IPS DF 4.7 (cell line): ENCODE measurements around the gene DEPDC1.
"Not testable (repeated sequence)": the region's sequence is repeated elsewhere in the genome, so short reads cannot be mapped to it uniquely, and the experiment has no call there.

Source experiments
- DNase-seq: peaks from one replicate; pipeline ENCODE4 v3.0.0-alpha.2; 2013; ENCODE audit warnings: low spot score; ENCODE audit errors: extremely low read depth

DEPDC1 gene

DNA sequence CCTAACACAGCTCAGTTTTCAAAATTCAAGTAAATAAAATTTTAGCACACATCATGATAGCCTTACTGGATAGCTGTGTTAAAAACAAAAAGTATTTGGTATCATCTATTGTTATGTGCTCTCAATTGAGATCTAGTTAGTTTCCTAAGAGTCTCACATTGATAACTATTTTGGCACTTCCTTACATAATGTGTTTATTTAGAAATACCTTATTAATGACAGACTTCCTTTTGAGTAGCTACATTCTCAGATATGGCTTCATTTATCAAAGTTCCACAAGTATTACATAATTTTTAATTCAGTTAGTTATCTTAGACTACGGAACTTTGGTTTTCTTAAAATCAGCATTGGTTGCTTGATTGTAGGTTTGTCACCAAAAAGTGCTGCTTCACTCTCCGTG is 20.3 kb downstream of the DEPDC1 start:
- not testable (repeated sequence) for DNase-seq

DNA sequence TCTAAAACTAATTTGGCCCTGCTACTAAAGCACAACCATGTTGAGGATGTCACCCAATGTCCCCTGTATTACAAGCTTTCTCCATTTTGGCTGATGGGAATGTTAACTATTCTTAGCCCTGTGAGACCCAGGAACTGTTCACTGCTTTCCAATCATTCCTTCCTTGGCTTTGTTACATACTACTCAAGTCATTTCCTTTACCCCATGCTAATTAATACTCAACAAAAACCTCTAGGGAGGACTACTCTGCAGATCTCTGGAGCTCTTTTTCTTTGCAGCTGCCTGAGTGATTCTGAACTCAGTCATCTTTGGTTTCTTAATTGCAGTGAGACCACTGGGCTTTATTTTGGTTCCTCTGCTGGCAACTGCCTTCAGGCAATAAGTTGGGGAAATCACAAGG is 23.8 kb downstream of the DEPDC1 start:
- DNase-seq: no peak

DNA sequence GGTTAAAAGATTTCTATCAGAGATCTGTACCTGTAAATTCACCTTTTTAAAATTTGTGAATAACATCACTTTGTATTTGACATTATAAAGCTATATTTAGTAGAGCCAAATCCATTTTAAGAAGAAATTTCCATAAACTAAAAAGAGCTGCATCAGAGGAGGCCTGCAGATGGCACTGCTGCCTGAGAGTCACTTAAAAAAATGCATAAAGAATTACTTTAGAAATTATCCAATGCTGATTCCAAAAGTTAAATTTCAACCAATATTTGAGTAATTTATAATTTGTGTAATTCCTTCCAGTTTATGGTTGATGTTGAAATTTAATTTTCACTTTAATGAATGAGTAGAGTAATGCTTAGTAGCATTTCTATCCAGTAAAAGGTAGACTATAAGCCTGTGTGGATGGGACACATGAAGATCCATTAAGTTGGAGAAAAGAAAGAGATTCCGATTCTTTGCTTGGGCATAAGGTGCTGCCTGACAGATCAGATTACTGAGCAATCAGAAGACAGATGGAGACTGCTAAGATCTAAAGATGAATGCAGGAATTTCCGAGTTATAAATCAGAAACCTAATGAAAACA is 26.4 kb downstream of the DEPDC1 start:
- DNase-seq: no peak

DNA sequence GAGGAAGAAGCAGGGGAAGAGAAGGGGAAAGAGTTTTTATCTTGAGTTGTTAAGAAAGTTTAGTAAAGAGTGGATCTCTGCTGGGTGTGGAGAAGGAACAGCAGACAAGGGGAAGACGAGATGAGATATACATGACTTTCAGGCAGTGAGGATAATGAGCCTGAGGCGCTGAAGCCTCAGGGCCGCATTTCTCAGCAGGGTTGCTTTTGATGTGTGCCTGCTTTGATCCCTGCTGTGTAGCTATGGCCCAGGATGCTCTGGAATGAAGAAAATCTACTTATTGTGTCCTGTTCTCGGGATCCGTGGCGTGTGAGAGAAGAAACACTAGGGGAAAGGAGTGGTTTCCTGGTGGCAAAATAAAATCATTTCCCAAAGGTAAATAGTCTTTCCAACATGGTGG is 32.0 kb downstream of the DEPDC1 start:
- DNase-seq: no peak

DNA sequence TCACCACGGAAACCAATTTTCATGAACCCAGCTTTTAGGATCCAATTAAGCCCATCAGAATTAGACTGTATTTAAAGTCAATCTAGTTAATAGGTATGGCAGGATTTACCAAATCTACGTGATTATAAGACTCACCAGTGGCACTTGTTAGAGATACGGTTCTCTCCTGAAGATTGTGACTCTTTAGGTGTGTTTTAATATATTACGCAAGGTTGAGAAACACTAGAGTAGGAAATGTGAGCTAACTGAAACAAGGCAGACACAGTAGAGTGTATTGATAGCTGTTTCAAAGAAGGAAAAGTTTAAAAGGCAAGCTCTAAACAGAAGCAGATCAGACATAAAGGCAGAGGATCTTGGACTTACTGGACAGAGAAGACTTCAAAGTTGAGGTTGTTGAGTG is 35.9 kb downstream of the DEPDC1 start:
- no peak for DNase-seq

DNA sequence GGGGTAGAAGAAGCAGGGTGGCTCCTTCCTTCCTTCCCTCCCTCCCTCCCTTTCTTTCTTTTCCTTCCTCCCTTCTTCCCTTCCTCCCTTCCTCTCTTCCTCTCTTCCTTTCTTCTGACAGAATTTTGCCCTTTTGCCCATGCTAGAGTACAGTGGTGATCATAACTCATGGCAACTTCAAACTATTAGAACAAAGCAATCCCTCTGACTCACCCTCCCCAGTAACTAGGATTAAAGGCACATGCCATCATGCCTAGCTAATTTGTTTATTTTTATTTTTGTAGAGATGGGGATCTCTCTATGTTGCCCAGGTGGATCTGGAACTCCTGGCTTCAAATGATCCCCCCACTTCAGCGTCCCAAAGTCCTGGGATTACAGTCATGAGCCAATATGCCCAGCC is 37.1 kb downstream of the DEPDC1 start:
- no peak for DNase-seq

DNA sequence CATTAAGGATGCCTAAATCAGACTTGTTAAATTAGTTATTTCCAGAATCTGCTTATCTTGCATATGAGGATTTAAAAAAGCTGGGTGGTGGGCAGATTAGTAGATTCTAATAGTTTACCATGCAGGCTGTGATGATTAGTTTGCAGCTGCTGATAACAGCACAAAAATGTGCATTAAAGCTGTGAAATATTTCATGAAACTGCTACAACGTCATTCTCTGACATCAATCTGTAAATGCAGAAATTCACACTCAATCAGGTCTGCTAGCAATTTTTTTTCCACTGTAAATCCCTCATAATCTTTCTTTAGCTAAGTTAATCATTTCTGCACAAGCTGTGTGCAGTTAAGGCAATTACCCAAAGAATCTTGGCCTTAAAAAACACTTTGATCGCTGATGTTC is 37.8 kb downstream of the DEPDC1 start:
- no peak for DNase-seq

DNA sequence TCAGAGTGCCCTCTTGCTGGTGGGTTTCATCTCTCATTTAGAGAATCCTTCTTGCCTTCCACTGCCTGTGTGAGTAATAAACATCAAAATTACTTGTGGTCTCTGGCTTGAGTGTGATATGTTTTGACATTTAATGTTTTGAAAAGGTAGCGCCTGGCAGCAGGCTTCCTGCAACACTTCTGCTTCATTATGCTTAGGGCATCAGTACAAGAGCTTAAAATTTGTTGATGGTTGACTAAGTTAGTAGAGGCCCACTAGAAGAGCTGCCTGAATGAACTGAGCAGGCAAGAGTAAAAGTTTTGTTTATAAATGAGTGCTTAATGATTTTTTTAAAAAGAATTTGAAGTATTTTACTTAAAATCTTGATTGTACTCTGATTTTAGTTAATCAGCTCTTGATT is 40.7 kb downstream of the DEPDC1 start:
- no peak for DNase-seq

DNA sequence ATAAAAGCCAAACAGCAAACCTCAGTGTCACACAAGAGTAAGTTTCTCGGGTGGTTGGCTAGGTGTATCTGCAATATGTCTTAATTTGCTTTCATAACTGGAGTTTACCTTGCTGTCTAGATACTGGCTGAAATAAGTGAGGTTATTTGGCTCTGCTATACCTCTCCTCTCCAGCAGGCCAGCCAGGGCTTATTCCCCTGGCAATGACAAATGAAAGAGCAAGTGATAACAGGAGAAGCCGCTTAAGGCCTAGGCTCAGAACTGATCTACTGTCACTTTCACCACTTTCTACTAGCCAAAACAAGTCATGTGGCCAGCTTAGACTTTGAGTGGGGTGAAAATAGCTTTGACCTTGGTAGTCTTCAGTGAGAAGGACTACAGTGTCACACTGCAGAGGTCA is 42.3 kb downstream of the DEPDC1 start:
- DNase-seq: no peak

DNA sequence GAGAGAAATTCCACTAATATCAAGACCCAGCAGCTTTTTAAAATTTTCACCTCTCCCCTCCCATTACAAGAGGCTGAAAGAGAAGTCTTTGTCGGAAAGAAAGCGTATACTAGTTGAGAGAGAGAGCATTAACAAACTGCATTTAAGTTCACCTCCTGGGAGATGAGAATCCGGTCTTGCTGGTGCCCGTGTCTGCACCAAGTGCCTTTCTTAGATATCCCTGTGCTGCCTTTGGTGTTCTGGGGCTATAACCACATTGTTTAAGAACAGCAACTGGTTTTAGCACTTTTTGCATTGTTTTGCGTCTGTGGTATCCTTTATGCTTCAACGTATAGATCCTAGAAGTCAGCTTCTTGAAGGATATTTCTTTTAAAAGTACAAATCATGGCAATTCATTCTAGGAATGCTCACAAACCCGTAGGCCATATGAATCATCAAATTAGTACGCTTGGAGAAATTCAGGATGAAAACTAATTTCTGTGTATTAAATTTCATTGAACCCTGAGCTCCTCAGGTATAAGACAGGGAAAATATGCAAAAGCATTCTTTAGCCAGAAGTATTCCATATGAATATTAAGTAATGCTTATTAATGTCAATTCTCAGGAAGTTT is 43.7 kb downstream of the DEPDC1 start:
- no peak for DNase-seq

DNA sequence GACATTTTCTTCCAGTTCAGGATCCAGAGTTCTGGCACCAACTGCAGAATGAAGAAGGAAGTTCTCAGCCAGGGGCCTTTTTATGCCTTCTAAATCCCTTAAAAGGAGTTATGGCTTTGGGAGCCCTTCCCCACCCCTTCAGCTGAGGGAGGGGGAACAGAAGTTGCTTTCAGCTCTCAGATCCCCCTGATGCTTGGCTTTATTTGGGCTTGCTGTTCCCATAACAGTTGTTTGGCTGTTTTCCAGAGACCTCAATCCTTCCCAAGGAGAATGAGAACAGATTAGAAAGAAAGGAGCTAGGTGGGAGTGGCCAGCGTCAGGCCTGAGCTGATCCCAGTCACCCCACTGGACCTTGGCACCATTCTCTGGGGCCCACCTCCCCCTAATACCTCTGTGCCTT is 47.0 kb downstream of the DEPDC1 start, which contains the start of gene RPE65:
RPE65 (minus strand) TSS at position 54 of the 400 bp plus-strand sequence; CDS start at position 5, 49 bp downstream.
- no peak for DNase-seq

DNA sequence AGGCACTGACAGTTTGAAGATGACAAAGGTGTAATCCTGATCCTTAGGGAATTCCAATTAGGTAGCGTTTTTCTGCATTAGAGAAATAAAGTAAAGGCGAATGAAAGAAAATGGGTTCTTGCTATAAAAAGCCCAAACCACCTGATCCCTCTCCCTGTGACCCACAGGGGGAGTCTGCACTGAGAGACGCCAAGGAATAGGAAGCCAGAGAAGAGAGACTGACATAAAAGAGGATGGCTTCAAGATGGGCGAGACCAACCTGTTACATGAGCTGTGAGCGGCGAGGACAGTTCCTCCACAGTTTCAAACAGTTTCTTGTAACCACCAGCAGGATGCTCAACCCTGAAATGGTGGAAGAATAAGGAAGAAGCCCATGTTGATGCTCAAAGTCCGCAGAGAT is 48.5 kb downstream of the DEPDC1 start:
- no peak for DNase-seq

DNA sequence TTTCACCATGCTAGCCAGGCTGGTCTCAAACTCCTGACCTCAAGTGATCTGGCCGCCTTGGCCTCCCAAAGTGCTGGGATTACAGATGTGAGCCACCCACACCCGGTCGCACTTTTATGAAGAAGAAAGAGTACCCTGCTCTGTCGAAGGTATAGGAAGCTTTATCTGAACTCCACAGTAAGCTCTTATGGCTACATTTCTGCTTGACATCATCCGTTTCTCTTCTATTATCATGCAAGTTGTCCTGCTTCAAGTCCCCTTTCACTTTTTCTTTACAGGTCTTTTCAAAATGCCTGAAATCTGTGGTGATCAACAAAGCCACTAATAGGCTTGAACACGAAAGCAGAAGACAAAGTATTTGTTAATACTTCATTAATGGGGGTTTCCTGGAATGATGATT is 51.2 kb downstream of the DEPDC1 start:
- DNase-seq: no peak

DNA sequence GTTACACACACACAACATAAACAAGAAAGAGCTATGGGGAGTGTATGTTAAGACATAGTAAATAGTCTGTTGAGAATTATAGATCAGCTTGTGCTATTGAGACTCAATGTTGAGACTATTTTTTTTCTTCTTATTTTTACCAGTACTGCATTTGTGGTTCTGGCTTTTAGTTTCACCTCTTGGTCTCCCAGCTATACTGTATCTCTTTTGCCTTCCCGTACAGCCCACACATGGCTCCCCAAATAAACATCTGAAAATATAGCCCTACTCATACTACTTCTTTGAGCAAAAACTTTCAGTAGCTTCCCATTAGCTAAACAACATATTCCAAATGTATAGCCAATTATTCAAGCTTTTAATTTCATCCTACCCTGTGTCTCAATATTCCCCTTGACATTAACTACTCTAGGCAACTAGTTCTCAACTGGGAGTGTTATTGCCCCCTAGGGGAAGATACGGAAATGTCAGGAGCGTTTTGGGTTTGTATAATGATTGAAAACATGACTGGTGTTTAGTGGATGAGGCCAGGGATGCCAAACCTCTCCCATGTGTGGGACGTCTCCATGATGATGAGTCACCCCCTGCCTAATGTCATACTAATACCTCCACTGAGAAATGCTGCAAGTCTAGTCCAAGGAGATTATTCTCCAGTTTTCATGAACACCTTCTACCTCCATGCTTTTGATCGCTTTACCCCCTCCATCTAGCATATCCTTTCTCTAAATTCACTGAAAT is 53.9 kb downstream of the DEPDC1 start:
- no peak for DNase-seq

DNA sequence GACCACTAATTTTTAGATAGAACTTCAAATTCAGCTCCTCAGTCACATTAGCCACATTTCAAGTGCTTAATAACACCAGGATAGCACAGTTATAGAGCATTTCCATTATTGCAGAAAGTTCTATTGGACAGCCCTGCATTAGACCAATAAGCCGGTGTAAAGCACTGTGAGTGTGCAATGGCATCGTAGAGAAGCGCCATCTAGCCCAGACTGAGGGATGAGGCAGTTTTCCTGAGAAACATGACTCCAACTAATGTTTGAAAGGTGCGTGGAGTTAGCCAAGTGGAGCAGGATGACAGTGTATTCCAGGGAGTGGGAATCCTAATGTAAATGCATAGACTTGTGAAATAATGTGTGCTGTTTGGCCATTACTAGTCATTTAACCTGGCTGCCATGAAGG is 54.9 kb downstream of the DEPDC1 start:
- DNase-seq: no peak

DNA sequence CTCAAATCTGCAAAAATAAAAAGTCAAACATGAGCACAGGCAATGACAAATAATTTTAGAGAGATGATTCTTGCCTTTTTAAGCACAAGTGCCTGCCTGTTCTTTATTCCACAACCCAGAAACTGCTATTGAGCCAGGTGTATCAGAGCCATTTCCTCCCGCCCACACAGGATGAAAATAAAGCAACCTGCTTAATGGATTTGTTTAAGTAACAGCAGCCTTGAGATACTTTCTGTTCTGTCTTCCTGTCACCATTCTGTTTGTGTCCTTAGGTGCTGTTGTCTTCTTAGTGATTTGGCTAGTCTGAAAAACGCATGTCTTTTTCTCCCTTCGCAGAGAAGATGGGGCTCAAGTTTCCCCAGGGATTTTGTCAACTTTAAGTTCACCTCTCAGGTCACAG is 58.6 kb downstream of the DEPDC1 start:
- no peak for DNase-seq

DNA sequence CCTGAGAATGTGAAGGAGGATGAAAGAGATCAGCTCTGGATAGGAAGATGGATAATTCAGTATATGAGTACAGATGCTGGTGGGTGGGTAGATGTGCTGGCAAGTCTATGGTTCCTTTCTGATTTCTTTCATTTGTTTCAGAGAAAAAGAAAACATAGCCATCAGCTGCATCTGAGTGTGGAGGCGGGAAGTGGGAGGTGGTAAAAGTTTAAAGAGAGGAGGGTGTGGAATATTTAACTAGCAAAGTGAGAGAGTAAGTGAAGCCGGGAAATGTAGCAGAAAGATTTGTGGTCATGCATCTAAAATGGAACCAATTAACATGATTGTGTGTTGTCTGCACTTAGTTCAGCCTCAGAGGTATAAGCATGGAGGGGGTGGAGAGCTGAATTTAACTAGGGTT is 63.5 kb downstream of the DEPDC1 start:
- no peak for DNase-seq

DNA sequence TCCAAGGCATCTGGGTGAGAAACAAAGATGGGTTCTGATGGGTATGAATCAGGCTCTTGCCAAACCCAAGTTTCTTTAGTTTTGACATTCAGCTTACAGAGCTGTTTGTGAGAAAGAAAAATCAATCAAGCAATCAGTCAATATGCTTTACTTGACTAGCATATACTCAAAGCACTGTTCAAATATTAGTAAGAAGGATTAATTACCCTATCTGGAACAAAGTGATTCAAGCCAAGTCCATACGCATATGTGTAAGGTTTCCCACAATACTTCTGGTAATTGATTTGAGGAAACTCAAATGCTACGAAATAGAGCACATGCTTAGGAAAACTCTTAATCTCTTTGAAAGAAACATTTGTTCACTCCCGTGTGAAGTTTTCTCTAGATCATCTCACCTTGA is 65.8 kb downstream of the DEPDC1 start:
- DNase-seq: no peak

DNA sequence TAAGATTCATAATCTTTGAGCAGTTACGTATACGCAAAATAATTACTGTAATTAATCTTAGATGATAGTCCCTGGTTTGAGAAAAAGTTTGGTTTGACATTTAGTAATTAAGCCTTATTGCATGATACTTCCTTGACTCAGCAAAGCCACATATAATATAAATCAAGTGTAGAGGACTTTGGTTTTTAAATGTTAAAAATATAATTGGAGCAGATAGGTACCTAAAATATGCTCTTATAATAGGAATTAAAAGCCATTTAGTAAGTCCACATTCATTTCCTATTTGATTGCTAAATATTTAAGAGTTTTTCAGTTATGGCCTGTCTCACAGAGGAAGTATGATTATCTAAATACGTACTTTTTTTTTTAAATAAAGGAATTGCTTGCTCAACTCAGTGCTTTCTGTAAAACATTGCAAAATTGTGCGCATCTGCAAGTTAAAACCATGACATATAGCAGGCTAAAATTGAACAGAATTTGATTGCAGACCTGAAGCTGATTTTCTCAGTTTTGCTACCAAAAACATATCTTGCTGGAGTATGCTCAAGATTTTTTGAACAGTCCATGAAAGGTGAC is 67.6 kb downstream of the DEPDC1 start:
- no peak for DNase-seq

DNA sequence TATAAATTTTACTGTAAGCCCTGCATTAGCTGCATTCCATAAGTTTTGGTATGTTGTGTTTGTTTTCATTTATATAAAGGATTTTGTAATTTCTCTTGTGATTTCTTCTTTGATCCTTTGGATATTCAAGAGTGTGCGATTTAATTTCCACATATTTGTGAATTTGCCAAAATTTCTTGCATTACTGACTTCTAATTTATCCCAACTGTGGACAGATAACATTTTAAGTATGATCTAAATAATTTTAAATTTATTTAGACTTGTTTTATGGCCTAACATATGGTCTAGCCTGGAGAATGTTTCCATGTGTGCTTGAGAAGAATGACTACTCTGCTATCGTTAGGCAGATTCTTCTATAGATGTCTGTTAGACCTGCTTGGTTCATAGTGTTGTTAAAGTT is 70.3 kb downstream of the DEPDC1 start:
- no peak for DNase-seq
